Peyer's patch (tissue), 4 donors: ENCODE data around the gene CLCNKB. TPM values are rescaled to one million over a fixed set of nuclear protein-coding genes. Genes with fewer than 3 reads are reported as not detected.
A peak's percentile ranks its signal among the peaks of the same experiment; 100 is the strongest.

ENCODE experiments used
- DNase-seq, 3 donors: peaks; one replicate each; pipeline ENCODE4 v3.0.0-alpha.2; 2017 to 2019
- H3K27ac ChIP-seq, 4 donors: fragments of 200-600 bp; sonication (generic); one replicate each; pipeline ENCODE4 v1.5.1; 2016 to 2019
- H3K27me3 ChIP-seq, 2 donors: fragments of 200-600 bp; sonication (generic); one replicate each; pipeline ENCODE4 v1.5.1; 2019
- H3K36me3 ChIP-seq, 3 donors: fragments of 200-600 bp; sonication (generic); one replicate each; pipeline ENCODE4 v1.5.1; 2016 to 2019
- H3K4me1 ChIP-seq, 4 donors: fragments of 200-600 bp; sonication (generic); one replicate each; pipeline ENCODE4 v1.5.1; 2016 to 2019
- H3K4me3 ChIP-seq, 4 donors: fragments of 200-600 bp; sonication (generic); 1 replicate in 3 of 4; 2 replicates in 1 of 4; pipeline ENCODE4 v1.5.1; 2016 to 2019; ENCODE audit warnings: mild to moderate bottlenecking in 1 of 4
- H3K9me3 ChIP-seq, 4 donors: fragments of 200-600 bp; sonication (generic); one replicate each; pipeline ENCODE4 v1.5.1; 2016 to 2019; ENCODE audit warnings: mild to moderate bottlenecking in 1 of 4
- POLR2A ChIP-seq, 2 donors: fragments of 450-650 bp; IDR thresholded peaks; one replicate each; pipeline ENCODE4 v1.5.1; 2017; ENCODE audit warnings: antibody characterized with exemption in 2 of 2, mild to moderate bottlenecking in 2 of 2, moderate library complexity in 2 of 2
- total RNA-seq, 4 donors: library from RNA; depleted of rRNA; stranded (reverse); fragments of >200 nt; gene quantifications; one replicate each; pipeline ENCODE4 v1.1.0, GENCODE V29; 2016
- TF ChIP-seq, protein P1 (sequence below), 6 experiments: fragments of 450-650 bp in 4 of 6; fragments of 200-600 bp in 2 of 6; sonication (generic) in 1 of 6; IDR thresholded peaks; one replicate each; pipeline ENCODE4 v1.5.1; 2017 to 2019; ENCODE audit warnings: antibody characterized with exemption in 6 of 6, mild to moderate bottlenecking in 3 of 6, moderate library complexity in 1 of 6

The CLCNKB gene
- total RNA-seq, 4 donors from 2014 or later: not detected

- TF ChIP-seq, protein P1, sequence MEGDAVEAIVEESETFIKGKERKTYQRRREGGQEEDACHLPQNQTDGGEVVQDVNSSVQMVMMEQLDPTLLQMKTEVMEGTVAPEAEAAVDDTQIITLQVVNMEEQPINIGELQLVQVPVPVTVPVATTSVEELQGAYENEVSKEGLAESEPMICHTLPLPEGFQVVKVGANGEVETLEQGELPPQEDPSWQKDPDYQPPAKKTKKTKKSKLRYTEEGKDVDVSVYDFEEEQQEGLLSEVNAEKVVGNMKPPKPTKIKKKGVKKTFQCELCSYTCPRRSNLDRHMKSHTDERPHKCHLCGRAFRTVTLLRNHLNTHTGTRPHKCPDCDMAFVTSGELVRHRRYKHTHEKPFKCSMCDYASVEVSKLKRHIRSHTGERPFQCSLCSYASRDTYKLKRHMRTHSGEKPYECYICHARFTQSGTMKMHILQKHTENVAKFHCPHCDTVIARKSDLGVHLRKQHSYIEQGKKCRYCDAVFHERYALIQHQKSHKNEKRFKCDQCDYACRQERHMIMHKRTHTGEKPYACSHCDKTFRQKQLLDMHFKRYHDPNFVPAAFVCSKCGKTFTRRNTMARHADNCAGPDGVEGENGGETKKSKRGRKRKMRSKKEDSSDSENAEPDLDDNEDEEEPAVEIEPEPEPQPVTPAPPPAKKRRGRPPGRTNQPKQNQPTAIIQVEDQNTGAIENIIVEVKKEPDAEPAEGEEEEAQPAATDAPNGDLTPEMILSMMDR (IDR thresholded peaks at IDR 0.05): peak; percentile 84 to 96 (median 92)
- no peak for TF ChIP-seq POLR2A (IDR thresholded peaks at IDR 0.05)
- peaks cover 0 to 17% (median 11%) of the 10 kb centered on the region in 4 donors for H3K4me1 ChIP-seq
- peak; percentile 70 to 90 (median 79) for DNase-seq
- no peak overlapping the region for H3K4me3 ChIP-seq
- no peaks in the 10 kb centered on the region for H3K36me3 ChIP-seq
- H3K27ac ChIP-seq: no peak overlapping the region
- no peaks in the 10 kb centered on the region for H3K27me3 ChIP-seq
- no peaks in the 10 kb centered on the region for H3K9me3 ChIP-seq
These were observed 34.5 kb upstream of the CLCNKB start for GRCh38 chr1:16009030-16009460.

DNA sequence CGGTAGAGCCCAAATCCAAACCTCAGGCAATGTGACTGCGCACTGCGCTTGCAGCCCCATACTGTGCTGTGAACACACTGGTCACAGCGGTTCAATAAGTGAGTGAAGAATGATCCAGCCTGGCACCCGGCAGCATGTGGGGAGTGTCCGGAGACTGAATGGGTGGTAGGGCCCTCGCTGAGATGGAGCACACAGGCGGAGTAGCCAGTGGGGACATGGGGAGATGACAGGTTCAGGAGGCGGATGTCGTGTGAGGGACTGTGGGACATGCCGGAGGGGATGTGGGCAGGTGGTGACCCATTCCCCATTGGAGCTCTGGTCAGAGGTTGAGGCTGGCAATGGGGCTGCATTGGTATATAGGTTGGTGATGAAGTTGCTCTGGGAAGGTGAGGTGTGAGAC is 33.9 kb upstream of the CLCNKB start:
- peaks cover 0 to 19% (median 11%) of the 10 kb centered on the region in 4 donors for H3K4me1 ChIP-seq
- no peak for DNase-seq
- no peak overlapping the region for H3K4me3 ChIP-seq
- no peak overlapping the region for H3K27ac ChIP-seq
- H3K36me3 ChIP-seq: no peaks in the 10 kb centered on the region
- H3K9me3 ChIP-seq: no peaks in the 10 kb centered on the region
- TF ChIP-seq, protein P1 (IDR thresholded peaks at IDR 0.05): no peak
- no peak for TF ChIP-seq POLR2A (IDR thresholded peaks at IDR 0.05)
- no peaks in the 10 kb centered on the region for H3K27me3 ChIP-seq

DNA sequence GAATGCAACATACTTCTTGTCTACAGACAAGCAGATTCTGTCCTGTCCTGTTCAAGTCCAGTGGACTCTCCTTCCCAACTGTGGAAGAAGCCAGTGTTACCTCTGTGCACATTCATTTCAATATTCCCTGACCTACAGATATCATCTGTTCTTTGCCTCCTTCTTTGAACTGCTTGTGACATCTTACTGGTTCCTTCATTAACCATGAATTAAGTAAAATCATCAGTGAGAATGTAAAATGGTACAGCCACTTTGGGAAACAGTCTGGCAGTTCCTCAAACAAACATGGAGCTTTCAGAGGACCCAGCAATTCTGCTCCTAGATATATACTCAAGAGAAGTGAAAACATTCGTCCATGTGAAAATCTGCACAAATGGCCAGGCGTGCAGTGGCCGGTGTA is 32.7 kb upstream of the CLCNKB start:
- H3K27me3 ChIP-seq: no peaks in the 10 kb centered on the region
- no peak overlapping the region for H3K4me3 ChIP-seq
- no peaks in the 10 kb centered on the region for H3K36me3 ChIP-seq
- TF ChIP-seq, protein P1 (IDR thresholded peaks at IDR 0.05): no peak
- TF ChIP-seq POLR2A (IDR thresholded peaks at IDR 0.05): no peak
- no peak overlapping the region for H3K27ac ChIP-seq
- DNase-seq: no peak
- no peaks in the 10 kb centered on the region for H3K9me3 ChIP-seq
- H3K4me1 ChIP-seq: peaks cover 0 to 25% (median 11%) of the 10 kb centered on the region in 4 donors

GRCh38 chr1:16011936-16012589 is 31.5 kb upstream of the CLCNKB start:
- Histone ChIP-seq H3K9me3 (no peaks in the 10 kb centered on the region), H3K4me1 (peaks cover 0 to 25% (median 11%) of the 10 kb centered on the region in 4 donors), H3K4me3 (peak overlapping the region in 1 of 4 donors; percentile 59), H3K27ac (peak overlapping the region in 3 of 4 donors; percentile 47 to 81 (median 65)), H3K27me3 (no peaks in the 10 kb centered on the region), H3K36me3 (no peaks in the 10 kb centered on the region)
- no peak for DNase-seq
- TF ChIP-seq, protein P1 (IDR thresholded peaks at IDR 0.05): no peak
- no peak for TF ChIP-seq POLR2A (IDR thresholded peaks at IDR 0.05)

DNA sequence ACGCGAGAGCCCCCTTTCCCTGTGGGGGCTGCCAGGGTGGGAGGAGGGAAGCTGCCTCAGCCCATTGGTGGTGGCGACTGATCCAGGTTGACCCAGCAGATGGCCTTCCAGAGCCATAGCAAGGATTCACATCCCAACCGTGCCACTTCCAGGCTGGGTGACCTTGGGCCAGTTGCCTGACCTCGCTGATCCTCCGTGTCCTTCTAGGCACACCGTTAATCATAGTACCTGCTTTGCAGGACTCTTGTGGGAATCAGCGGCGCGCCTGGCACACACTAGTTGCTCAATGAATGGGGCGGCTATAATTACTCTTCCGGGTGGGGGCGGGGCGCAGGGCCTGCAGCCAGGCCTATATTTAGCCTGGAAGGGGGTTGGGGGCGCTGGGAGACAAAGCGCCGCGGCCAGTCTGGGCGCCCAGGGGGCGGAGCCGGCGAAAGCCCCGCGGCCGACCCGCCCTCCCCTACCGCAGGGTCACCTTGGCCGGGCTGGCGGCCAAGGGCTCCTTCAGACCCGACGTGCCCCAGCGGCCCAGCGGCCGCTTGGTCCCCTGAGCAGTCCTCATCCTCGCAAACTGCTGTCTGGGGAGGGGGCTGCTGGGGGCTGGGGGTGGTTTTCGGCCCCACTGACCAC is 30.9 kb upstream of the CLCNKB start:
- H3K27ac ChIP-seq: peak overlapping the region; percentile 32 to 81 (median 56)
- H3K4me3 ChIP-seq: peak overlapping the region; percentile 34 to 61 (median 54)
- H3K36me3 ChIP-seq: no peaks in the 10 kb centered on the region
- peak; percentile 53 to 69 (median 63) for DNase-seq
- peaks cover 0 to 25% (median 11%) of the 10 kb centered on the region in 4 donors for H3K4me1 ChIP-seq
- TF ChIP-seq, protein P1 (IDR thresholded peaks at IDR 0.05): no peak
- TF ChIP-seq POLR2A (IDR thresholded peaks at IDR 0.05): no peak
- H3K27me3 ChIP-seq: no peaks in the 10 kb centered on the region
- H3K9me3 ChIP-seq: no peaks in the 10 kb centered on the region
